HCT116 (cell line): ENCODE results near the gene PPP2R5A. TPM values are rescaled to one million over a fixed set of nuclear protein-coding genes. Genes with fewer than 3 reads are reported as not detected.

Experiments used
- ATAC-seq: fragments of 200-7000 bp; cut with Tn5 transposase; 2 replicates; pipeline ENCODE4 v1.9.1; 2020; ENCODE audit warnings: mild to moderate bottlenecking, moderate library complexity
- BruUV-seq: library from RNA; stranded (reverse); fragments of 400-500 nt; replicated peaks from 2 replicates; lab custom pipeline; 2021; lab: Mats Ljungman, UMichigan
- CTCF ChIA-PET: fragments of 300-600 bp; sonication (Branson Sonifier 250); formaldehyde crosslinking; loops from one replicate; lab custom pipeline; 2021; ENCODE audit warnings: antibody characterized with exemption; lab: Charles Lee
- POLR2A ChIA-PET: fragments of 300-600, 350-600 bp; sonication (Branson Sonifier 250); formaldehyde crosslinking; loops from one replicate; lab custom pipeline; 2021; ENCODE audit warnings: antibody characterized with exemption; lab: Charles Lee
- RAD21 ChIA-PET, 2 experiments: fragments of 300-600 bp; sonication (Branson Sonifier 250); formaldehyde crosslinking; loops; one replicate each; lab custom pipeline; 2023; ENCODE audit warnings: low total read pairs in 2 of 2; ENCODE audit not compliant: uncharacterized antibody in 2 of 2, unreplicated experiment in 2 of 2, low non-redundant PET in 1 of 2; lab: Charles Lee
- DNase-seq: peaks from one replicate; pipeline ENCODE4 v3.0.0-alpha.2; 2010; ENCODE audit warnings: low read depth, low spot score
- H2AFZ ChIP-seq: fragments of 200-600 bp; shearing (Covaris generic), sonication (generic); 2 replicates; pipeline ENCODE4 v1.6.1; 2017; ENCODE audit warnings: low read depth, mixed run types, mixed read lengths, antibody characterized with exemption, low read length; ENCODE audit not compliant: poor library complexity, severe bottlenecking
- H3K27ac ChIP-seq: 2 replicates; pipeline ENCODE4 v1.5.1; 2012; ENCODE audit warnings: low read depth, low read length
- H3K27me3 ChIP-seq: fragments of 200-600 bp; sonication (generic); 2 replicates; pipeline ENCODE4 v1.6.1; 2016; ENCODE audit warnings: mixed run types, low read length, mixed read lengths; ENCODE audit not compliant: insufficient read depth
- H3K36me3 ChIP-seq, 2 experiments: fragments of 200-500 bp in 1 of 2; fragments of 200-600 bp in 1 of 2; sonication (Bioruptor generic) in 1 of 2; sonication (generic) in 1 of 2; 2 replicates each; pipeline versions ENCODE4 v1.5.1 to v1.6.1; 2014 to 2016; ENCODE audit warnings: low read length in 2 of 2, inconsistent platforms in 1 of 2, mixed read lengths in 1 of 2, mixed run types in 1 of 2; ENCODE audit not compliant: insufficient read depth in 2 of 2, control insufficient read depth in 1 of 2
- H3K4me1 ChIP-seq, 2 experiments: fragments of 200-600 bp in 1 of 2; sonication (generic) in 1 of 2; 2 replicates each; pipeline versions ENCODE4 v1.5.1 to v1.6.1; 2012 to 2017; ENCODE audit warnings: low read length in 2 of 2, inconsistent platforms in 1 of 2, mild to moderate bottlenecking in 1 of 2, mixed read lengths in 1 of 2, mixed run types in 1 of 2, moderate library complexity in 1 of 2; ENCODE audit not compliant: insufficient read depth in 2 of 2, control insufficient read depth in 1 of 2
- H3K4me2 ChIP-seq: fragments of 200-600 bp; sonication (generic); 2 replicates; pipeline ENCODE4 v1.6.1; 2017; ENCODE audit warnings: mixed run types, low read length, mixed read lengths
- H3K4me3 ChIP-seq, 2 experiments: fragments of 200-600 bp in 1 of 2; sonication (generic) in 1 of 2; replicated peaks in 1 of 2; 2 replicates each; pipeline ENCODE4 v1.5.1; 2011 to 2016; ENCODE audit warnings: low read length in 2 of 2, control low read depth in 1 of 2, low read depth in 1 of 2, mild to moderate bottlenecking in 1 of 2, mixed read lengths in 1 of 2, mixed run types in 1 of 2
- H3K79me2 ChIP-seq: fragments of 200-600 bp; sonication (generic); 2 replicates; pipeline ENCODE4 v1.6.1; 2017; ENCODE audit warnings: mild to moderate bottlenecking, mixed run types, low read length, moderate library complexity, mixed read lengths; ENCODE audit not compliant: insufficient read depth
- H3K9ac ChIP-seq: fragments of 200-600 bp; sonication (generic); 2 replicates; pipeline ENCODE4 v1.6.1; 2016; ENCODE audit warnings: low read length, mixed read lengths
- H3K9me2 ChIP-seq: fragments of 200-600 bp; sonication (generic), shearing (Covaris generic); 2 replicates; pipeline ENCODE4 v1.6.1; 2017; ENCODE audit warnings: mixed run types, mild to moderate bottlenecking, moderate library complexity; ENCODE audit not compliant: insufficient read depth
- H3K9me3 ChIP-seq, 2 experiments: fragments of 200-500 bp in 1 of 2; fragments of 200-600 bp in 1 of 2; sonication (Bioruptor generic) in 1 of 2; sonication (generic) in 1 of 2; 2 replicates each; pipeline ENCODE4 v1.6.1; 2014 to 2017; ENCODE audit warnings: low read length in 2 of 2, mixed read lengths in 2 of 2, inconsistent platforms in 1 of 2, low read depth in 1 of 2, mild to moderate bottlenecking in 1 of 2, mixed run types in 1 of 2, moderate library complexity in 1 of 2; ENCODE audit not compliant: control insufficient read depth in 1 of 2, insufficient read depth in 1 of 2
- H4K20me1 ChIP-seq: fragments of 200-600 bp; sonication (generic), shearing (Covaris generic); 2 replicates; pipeline ENCODE4 v1.6.1; 2017; ENCODE audit warnings: mixed run types, mild to moderate bottlenecking, moderate library complexity; ENCODE audit not compliant: insufficient read depth
- CEBPB ChIP-seq: IDR thresholded peaks from 2 replicates; pipeline ENCODE4 v1.6.1; 2012; ENCODE audit warnings: low read depth
- EGR1 ChIP-seq: IDR thresholded peaks from 2 replicates; pipeline ENCODE4 v1.6.1; 2012; ENCODE audit warnings: low read depth
- EZH2 ChIP-seq: fragments of 200-600 bp; sonication (generic); IDR thresholded peaks from 2 replicates; pipeline ENCODE4 v1.6.1; 2017; ENCODE audit warnings: antibody characterized with exemption, mixed run types
- JUND ChIP-seq: IDR thresholded peaks from 2 replicates; pipeline ENCODE4 v1.6.1; 2012
- POLR2A ChIP-seq: IDR thresholded peaks from 2 replicates; pipeline ENCODE4 v1.7.0; 2011; ENCODE audit warnings: borderline replicate concordance; ENCODE audit not compliant: insufficient read depth, insufficient read length; ENCODE audit errors: extremely low read depth
- RAD21 ChIP-seq: IDR thresholded peaks from 2 replicates; pipeline ENCODE4 v1.6.1; 2012; ENCODE audit warnings: low read depth, mild to moderate bottlenecking
- SIN3A ChIP-seq: IDR thresholded peaks from 2 replicates; pipeline ENCODE4 v1.6.1; 2012; ENCODE audit warnings: low read depth
- SP1 ChIP-seq: IDR thresholded peaks from 2 replicates; pipeline ENCODE4 v1.6.1; 2012; ENCODE audit warnings: low read depth
- SRF ChIP-seq: IDR thresholded peaks from 2 replicates; pipeline ENCODE4 v1.6.1; 2012; ENCODE audit warnings: low read depth
- TCF7L2 ChIP-seq: IDR thresholded peaks from 2 replicates; pipeline ENCODE4 v1.7.0; 2011; ENCODE audit warnings: borderline replicate concordance, inconsistent platforms; ENCODE audit not compliant: insufficient read depth, insufficient read length; ENCODE audit errors: extremely low read depth
- ZNF274 ChIP-seq: fragments of 200-500 bp; sonication (Bioruptor generic); IDR thresholded peaks from 2 replicates; pipeline ENCODE4 v1.6.1; 2014; ENCODE audit warnings: mild to moderate bottlenecking, low read depth, low read length, inconsistent platforms
- intact Hi-C: fragments of 100-400 bp; cut with micrococcal nuclease; formaldehyde crosslinking; loops from 2 replicates; pipeline ENCODE4 v1.10.0; 2022
- total RNA-seq: library from RNA; stranded (reverse); gene quantifications from one replicate; pipeline ENCODE4 v1.2.1, GENCODE V29; 2021; ENCODE audit not compliant: unreplicated experiment
- TF ChIP-seq, protein P1 (sequence below): IDR thresholded peaks from 2 replicates; pipeline ENCODE4 v1.6.1; 2011; ENCODE audit warnings: mild to moderate bottlenecking, low read length, moderate library complexity; ENCODE audit not compliant: insufficient replicate concordance; ENCODE audit errors: extremely low read depth
- TF ChIP-seq, protein P2 (sequence below): IDR thresholded peaks from 2 replicates; pipeline ENCODE4 v1.6.1; 2012
- TF ChIP-seq, protein P3 (sequence below): IDR thresholded peaks from 2 replicates; pipeline ENCODE4 v1.6.1; 2012
- TF ChIP-seq, protein P4 (sequence below): IDR thresholded peaks from 2 replicates; pipeline ENCODE4 v1.6.1; 2012; ENCODE audit warnings: low read depth

Gene PPP2R5A
- total RNA-seq, 1 experiment from 2014 or later, result 33.1 TPM

DNA sequence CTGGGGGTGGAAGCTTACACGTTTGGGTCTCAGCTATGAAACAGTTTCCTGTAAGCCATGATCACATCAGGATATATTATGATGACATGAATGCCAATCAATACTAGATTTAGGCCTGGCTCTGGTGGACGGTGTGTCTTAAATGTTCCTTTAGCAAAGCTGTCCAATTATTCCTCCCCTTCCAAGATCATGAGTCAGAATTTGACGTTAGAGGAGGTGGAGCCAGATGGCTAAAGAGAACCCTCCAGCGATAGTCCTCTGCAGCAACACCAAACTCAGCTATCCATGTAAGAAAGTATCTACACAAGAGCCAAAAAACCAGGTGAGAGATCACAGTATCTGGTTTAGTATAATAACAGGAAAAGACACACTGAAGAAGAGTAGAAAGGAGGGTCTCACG lies 81.7 kb downstream of the PPP2R5A start:
- Histone ChIP-seq H3K9me2 (no peaks in the 10 kb centered on the region), H3K27ac (no peak overlapping the region), H3K4me2 (no peak overlapping the region), H4K20me1 (peaks cover 3% of the 10 kb centered on the region; the same call in 1 of the 2 replicates), H3K79me2 (no peaks in the 10 kb centered on the region), H3K27me3 (no peaks in the 10 kb centered on the region), H3K9me3 (no peaks in the 10 kb centered on the region), H3K36me3 (peaks cover 3 to 7% of the 10 kb centered on the region in 2 experiments; a peak in 2 of 4 replicates), H2AFZ (no peak overlapping the region), H3K9ac (no peak overlapping the region), H3K4me1 (no peaks in the 10 kb centered on the region), H3K4me3 (no peak overlapping the region)
- ChIA-PET POLR2A (no interaction called here), RAD21 (interaction anchor here (0.9 to 1.2 kb wide), 2 partner anchors 296 kb away, joined by 3 to 5 read pairs; no protein-coding TSS in a partner anchor), CTCF (interaction anchor here (1.0 to 5.4 kb wide), 3 partner anchors 296 to 686 kb away, joined by 5 to 42 read pairs (median 8); partner anchors contain the start of genes DTL and INTS7)
- intact Hi-C loops, result loop anchor here (5.0 kb wide), 3 partner anchors 90 to 685 kb away; no protein-coding TSS in a partner anchor
- BruUV-seq, result no TSS peak
- ATAC-seq, result no peak
- DNase-seq, result no peak
- no peak for TF ChIP-seq ZNF274
- no peak for TF ChIP-seq POLR2A
- no peak for TF ChIP-seq RAD21
- TF ChIP-seq, protein P1, sequence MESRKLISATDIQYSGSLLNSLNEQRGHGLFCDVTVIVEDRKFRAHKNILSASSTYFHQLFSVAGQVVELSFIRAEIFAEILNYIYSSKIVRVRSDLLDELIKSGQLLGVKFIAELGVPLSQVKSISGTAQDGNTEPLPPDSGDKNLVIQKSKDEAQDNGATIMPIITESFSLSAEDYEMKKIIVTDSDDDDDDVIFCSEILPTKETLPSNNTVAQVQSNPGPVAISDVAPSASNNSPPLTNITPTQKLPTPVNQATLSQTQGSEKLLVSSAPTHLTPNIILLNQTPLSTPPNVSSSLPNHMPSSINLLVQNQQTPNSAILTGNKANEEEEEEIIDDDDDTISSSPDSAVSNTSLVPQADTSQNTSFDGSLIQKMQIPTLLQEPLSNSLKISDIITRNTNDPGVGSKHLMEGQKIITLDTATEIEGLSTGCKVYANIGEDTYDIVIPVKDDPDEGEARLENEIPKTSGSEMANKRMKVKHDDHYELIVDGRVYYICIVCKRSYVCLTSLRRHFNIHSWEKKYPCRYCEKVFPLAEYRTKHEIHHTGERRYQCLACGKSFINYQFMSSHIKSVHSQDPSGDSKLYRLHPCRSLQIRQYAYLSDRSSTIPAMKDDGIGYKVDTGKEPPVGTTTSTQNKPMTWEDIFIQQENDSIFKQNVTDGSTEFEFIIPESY, result no peak
- no peak for TF ChIP-seq EGR1
- TF ChIP-seq, protein P2, sequence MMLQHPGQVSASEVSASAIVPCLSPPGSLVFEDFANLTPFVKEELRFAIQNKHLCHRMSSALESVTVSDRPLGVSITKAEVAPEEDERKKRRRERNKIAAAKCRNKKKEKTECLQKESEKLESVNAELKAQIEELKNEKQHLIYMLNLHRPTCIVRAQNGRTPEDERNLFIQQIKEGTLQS, result no peak
- TF ChIP-seq CEBPB, result no peak
- TF ChIP-seq, protein P3, sequence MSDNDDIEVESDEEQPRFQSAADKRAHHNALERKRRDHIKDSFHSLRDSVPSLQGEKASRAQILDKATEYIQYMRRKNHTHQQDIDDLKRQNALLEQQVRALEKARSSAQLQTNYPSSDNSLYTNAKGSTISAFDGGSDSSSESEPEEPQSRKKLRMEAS, result no peak
- TF ChIP-seq TCF7L2, result no peak
- no peak for TF ChIP-seq SP1
- no peak for TF ChIP-seq SRF
- TF ChIP-seq, protein P4, sequence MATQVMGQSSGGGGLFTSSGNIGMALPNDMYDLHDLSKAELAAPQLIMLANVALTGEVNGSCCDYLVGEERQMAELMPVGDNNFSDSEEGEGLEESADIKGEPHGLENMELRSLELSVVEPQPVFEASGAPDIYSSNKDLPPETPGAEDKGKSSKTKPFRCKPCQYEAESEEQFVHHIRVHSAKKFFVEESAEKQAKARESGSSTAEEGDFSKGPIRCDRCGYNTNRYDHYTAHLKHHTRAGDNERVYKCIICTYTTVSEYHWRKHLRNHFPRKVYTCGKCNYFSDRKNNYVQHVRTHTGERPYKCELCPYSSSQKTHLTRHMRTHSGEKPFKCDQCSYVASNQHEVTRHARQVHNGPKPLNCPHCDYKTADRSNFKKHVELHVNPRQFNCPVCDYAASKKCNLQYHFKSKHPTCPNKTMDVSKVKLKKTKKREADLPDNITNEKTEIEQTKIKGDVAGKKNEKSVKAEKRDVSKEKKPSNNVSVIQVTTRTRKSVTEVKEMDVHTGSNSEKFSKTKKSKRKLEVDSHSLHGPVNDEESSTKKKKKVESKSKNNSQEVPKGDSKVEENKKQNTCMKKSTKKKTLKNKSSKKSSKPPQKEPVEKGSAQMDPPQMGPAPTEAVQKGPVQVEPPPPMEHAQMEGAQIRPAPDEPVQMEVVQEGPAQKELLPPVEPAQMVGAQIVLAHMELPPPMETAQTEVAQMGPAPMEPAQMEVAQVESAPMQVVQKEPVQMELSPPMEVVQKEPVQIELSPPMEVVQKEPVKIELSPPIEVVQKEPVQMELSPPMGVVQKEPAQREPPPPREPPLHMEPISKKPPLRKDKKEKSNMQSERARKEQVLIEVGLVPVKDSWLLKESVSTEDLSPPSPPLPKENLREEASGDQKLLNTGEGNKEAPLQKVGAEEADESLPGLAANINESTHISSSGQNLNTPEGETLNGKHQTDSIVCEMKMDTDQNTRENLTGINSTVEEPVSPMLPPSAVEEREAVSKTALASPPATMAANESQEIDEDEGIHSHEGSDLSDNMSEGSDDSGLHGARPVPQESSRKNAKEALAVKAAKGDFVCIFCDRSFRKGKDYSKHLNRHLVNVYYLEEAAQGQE, result no peak
- no peak for TF ChIP-seq JUND
- no peak for TF ChIP-seq SIN3A
- TF ChIP-seq EZH2, result no peak
